CD4-positive, CD25-positive, alpha-beta regulatory T cell (primary cell): ENCODE data around the gene WDR36. TPM values are rescaled to one million over a fixed set of nuclear protein-coding genes. Genes with fewer than 3 reads are reported as not detected.
A peak's percentile ranks its signal among the peaks of the same experiment; 100 is the strongest.

Experiments used
- ATAC-seq, 2 donors: fragments of 150-1000 bp; cut with Tn5 transposase; one replicate each; pipeline ENCODE4 v1.10.0; 2021; ENCODE audit warnings: low read depth in 2 of 2, moderate number of reproducible peaks in 2 of 2, moderate library complexity in 1 of 2
- DNase-seq, 3 donors: peaks; one replicate each; pipeline versions ENCODE4 v3.0.0 to v3.0.0-alpha.2; 2012 to 2022; ENCODE audit warnings: mixed read lengths in 1 of 3
- H3K27ac ChIP-seq: one replicate; pipeline ENCODE4 v1.7.0; 2013; ENCODE audit warnings: mild to moderate bottlenecking, low read length; ENCODE audit not compliant: insufficient read depth, poor library complexity, severe bottlenecking
- H3K27me3 ChIP-seq: one replicate; pipeline ENCODE4 v1.7.0; 2013; ENCODE audit warnings: low read length; ENCODE audit not compliant: control insufficient read depth, insufficient read depth
- H3K36me3 ChIP-seq: one replicate; pipeline ENCODE4 v1.7.0; 2013; ENCODE audit warnings: mild to moderate bottlenecking, low read length, moderate library complexity; ENCODE audit not compliant: control insufficient read depth, insufficient read depth
- H3K4me1 ChIP-seq: 2 replicates; pipeline ENCODE4 v1.7.0; 2013; ENCODE audit warnings: mild to moderate bottlenecking, low read length; ENCODE audit not compliant: insufficient read depth, control insufficient read depth, poor library complexity, severe bottlenecking
- H3K4me3 ChIP-seq: one replicate; pipeline ENCODE4 v1.7.0; 2013; ENCODE audit warnings: low read depth, mild to moderate bottlenecking, low read length, moderate library complexity
- H3K9me3 ChIP-seq, 2 experiments: 1 replicate in 1 of 2; 2 replicates in 1 of 2; pipeline ENCODE4 v1.7.0; 2013; ENCODE audit warnings: low read length in 2 of 2, mild to moderate bottlenecking in 1 of 2, moderate library complexity in 1 of 2; ENCODE audit not compliant: control insufficient read depth in 2 of 2
- H3K27ac Mint-ChIP-seq, 3 donors: one replicate each; pipeline ENCODE4 v1.8.0; 2020 to 2022; ENCODE audit warnings: mild to moderate bottlenecking in 3 of 3, mixed read lengths in 3 of 3, moderate library complexity in 2 of 3
- H3K27me3 Mint-ChIP-seq: one replicate; pipeline ENCODE4 v1.8.0; 2022; ENCODE audit warnings: mild to moderate bottlenecking, mixed read lengths
- H3K36me3 Mint-ChIP-seq: one replicate; pipeline ENCODE4 v1.8.0; 2020; ENCODE audit warnings: mixed read lengths
- H3K4me1 Mint-ChIP-seq, 4 donors: one replicate each; pipeline ENCODE4 v1.8.0; 2020 to 2022; ENCODE audit warnings: mixed read lengths in 4 of 4, mild to moderate bottlenecking in 1 of 4
- H3K4me3 Mint-ChIP-seq, 4 donors: one replicate each; pipeline ENCODE4 v1.8.0; 2020 to 2022; ENCODE audit warnings: mild to moderate bottlenecking in 4 of 4, mixed read lengths in 4 of 4, moderate library complexity in 3 of 4
- H3K9me3 Mint-ChIP-seq, 7 donors: one replicate each; pipeline ENCODE4 v1.8.0; 2020 to 2022; ENCODE audit warnings: mixed read lengths in 7 of 7, mild to moderate bottlenecking in 3 of 7, moderate library complexity in 2 of 7
- polyA plus RNA-seq, 4 donors: library from polyadenylated mRNA; unstranded; fragments of 300-500 nt; fragmentation: Illumina TruSeq; gene quantifications; one replicate each; pipeline ENCODE4 v1.2.3, GENCODE V29; 2021
- total RNA-seq: library from RNA; stranded (reverse); gene quantifications from one replicate; pipeline ENCODE4 v1.2.3, GENCODE V29; 2022

WDR36 gene
- total RNA-seq (24.4 TPM), polyA plus RNA-seq (10 to 100 TPM; 15.5 to 25.5 (median 18.7) TPM)

GRCh38 chr5:111092062-111092853 lies at the start of gene WDR36:
TSS of gene WDR36 (plus strand) at chr5:111092348. CDS start at chr5:111092457, 109 bp downstream.
- peak within 1 kb of the TSS; percentile 82 to 97 (median 94) for H3K27ac Mint-ChIP-seq

GRCh38 chr5:111043712-111044506 lies 48.2 kb upstream of the WDR36 start:
- no peaks in the 10 kb centered on the region for H3K4me1 Mint-ChIP-seq
- Histone ChIP-seq H3K27me3 (no peaks in the 10 kb centered on the region), H3K4me3 (no peak overlapping the region), H3K9me3 (no peaks in the 10 kb centered on the region), H3K4me1 (no peaks in the 10 kb centered on the region), H3K27ac (no peak overlapping the region), H3K36me3 (no peaks in the 10 kb centered on the region)
- DNase-seq (no peak), ATAC-seq (no peak)
- H3K9me3 Mint-ChIP-seq, result no peaks in the 10 kb centered on the region
- no peaks in the 10 kb centered on the region for H3K36me3 Mint-ChIP-seq
- H3K27ac Mint-ChIP-seq, result no peak overlapping the region
- H3K4me3 Mint-ChIP-seq, result no peak overlapping the region
- no peaks in the 10 kb centered on the region for H3K27me3 Mint-ChIP-seq

More at GRCh38 chr5:111092062-111092853, at the start of gene WDR36:
- Histone ChIP-seq H3K36me3 (peaks cover 18% of the 10 kb centered on the region), H3K9me3 (no peaks in the 10 kb centered on the region), H3K4me3 (peak within 1 kb of the TSS; percentile 99), H3K4me1 (peaks cover 20% of the 10 kb centered on the region), H3K27me3 (no peaks in the 10 kb centered on the region), H3K27ac (peak within 1 kb of the TSS; percentile 88)
- Mint-ChIP-seq H3K9me3 (no peaks in the 10 kb centered on the region), H3K27me3 (peaks cover 5% of the 10 kb centered on the region), H3K36me3 (peaks cover 13% of the 10 kb centered on the region), H3K4me1 (peaks cover 17 to 50% (median 37%) of the 10 kb centered on the region in 4 donors), H3K4me3 (peak within 1 kb of the TSS; percentile 97 to 99 (median 98))
- ATAC-seq (peak; percentile 97), DNase-seq (peak; percentile 77 to 94 (median 89))

- Mint-ChIP-seq H3K4me1 (no peaks in the 10 kb centered on the region), H3K27me3 (peaks cover 45% of the 10 kb centered on the region), H3K27ac (no peak overlapping the region), H3K9me3 (peaks cover 0 to 9% (median 2%) of the 10 kb centered on the region in 7 donors), H3K4me3 (no peak overlapping the region), H3K36me3 (no peaks in the 10 kb centered on the region)
- Histone ChIP-seq H3K27me3 (peaks cover 15% of the 10 kb centered on the region), H3K36me3 (no peaks in the 10 kb centered on the region), H3K4me3 (no peak overlapping the region), H3K27ac (no peak overlapping the region), H3K4me1 (no peaks in the 10 kb centered on the region), H3K9me3 (no peaks in the 10 kb centered on the region)
- ATAC-seq (no peak), DNase-seq (no peak)
Measured at GRCh38 chr5:111058064-111058463, 34.1 kb upstream of the WDR36 start.

- H3K4me1 Mint-ChIP-seq, result no peaks in the 10 kb centered on the region
- no peak overlapping the region for H3K27ac Mint-ChIP-seq
- DNase-seq, result no peak
- H3K9me3 Mint-ChIP-seq, result peaks cover 0 to 7% (median 0%) of the 10 kb centered on the region in 7 donors
- H3K27me3 ChIP-seq, result peaks cover 21% of the 10 kb centered on the region
- no peak overlapping the region for H3K4me3 Mint-ChIP-seq
- H3K9me3 ChIP-seq, result no peaks in the 10 kb centered on the region
- no peak overlapping the region for H3K27ac ChIP-seq
- ATAC-seq, result no peak
- H3K4me3 ChIP-seq, result no peak overlapping the region
- H3K36me3 ChIP-seq, result no peaks in the 10 kb centered on the region
- no peaks in the 10 kb centered on the region for H3K36me3 Mint-ChIP-seq
- no peaks in the 10 kb centered on the region for H3K4me1 ChIP-seq
- peaks cover 41% of the 10 kb centered on the region for H3K27me3 Mint-ChIP-seq
Measured at GRCh38 chr5:111060169-111060568, 32.0 kb upstream of the WDR36 start.

GRCh38 chr5:111061618-111062017 lies 30.5 kb upstream of the WDR36 start:
- Histone ChIP-seq H3K4me1 (no peaks in the 10 kb centered on the region), H3K27ac (no peak overlapping the region), H3K36me3 (no peaks in the 10 kb centered on the region), H3K4me3 (no peak overlapping the region), H3K9me3 (no peaks in the 10 kb centered on the region), H3K27me3 (peaks cover 26% of the 10 kb centered on the region)
- DNase-seq (no peak), ATAC-seq (no peak)
- peaks cover 0 to 6% (median 0%) of the 10 kb centered on the region in 7 donors for H3K9me3 Mint-ChIP-seq
- no peak overlapping the region for H3K27ac Mint-ChIP-seq
- no peaks in the 10 kb centered on the region for H3K4me1 Mint-ChIP-seq
- H3K27me3 Mint-ChIP-seq, result peaks cover 44% of the 10 kb centered on the region
- no peaks in the 10 kb centered on the region for H3K36me3 Mint-ChIP-seq
- no peak overlapping the region for H3K4me3 Mint-ChIP-seq

- H3K27ac Mint-ChIP-seq, result no peak overlapping the region
- H3K4me1 Mint-ChIP-seq, result no peaks in the 10 kb centered on the region
- H3K36me3 Mint-ChIP-seq, result no peaks in the 10 kb centered on the region
- Histone ChIP-seq H3K4me3 (no peak overlapping the region), H3K36me3 (no peaks in the 10 kb centered on the region), H3K9me3 (peaks cover 0 to 3% of the 10 kb centered on the region in 2 experiments), H3K27ac (no peak overlapping the region), H3K4me1 (no peaks in the 10 kb centered on the region), H3K27me3 (peaks cover 36% of the 10 kb centered on the region)
- DNase-seq (peak in 1 of 3 donors; percentile 16), ATAC-seq (no peak)
- H3K4me3 Mint-ChIP-seq, result no peak overlapping the region
- H3K27me3 Mint-ChIP-seq, result peaks cover 55% of the 10 kb centered on the region
- peaks cover 0 to 2% (median 0%) of the 10 kb centered on the region in 7 donors for H3K9me3 Mint-ChIP-seq
Measured at GRCh38 chr5:111063709-111064322, 28.3 kb upstream of the WDR36 start.

- no peaks in the 10 kb centered on the region for H3K9me3 Mint-ChIP-seq
- H3K4me3 ChIP-seq, result no peak overlapping the region
- H3K27ac ChIP-seq, result no peak overlapping the region
- H3K27ac Mint-ChIP-seq, result no peak overlapping the region
- H3K36me3 ChIP-seq, result no peaks in the 10 kb centered on the region
- H3K27me3 ChIP-seq, result peaks cover 48% of the 10 kb centered on the region
- DNase-seq (no peak), ATAC-seq (no peak)
- peaks cover 0 to 7% (median 5%) of the 10 kb centered on the region in 4 donors for H3K4me1 Mint-ChIP-seq
- no peaks in the 10 kb centered on the region for H3K36me3 Mint-ChIP-seq
- H3K4me1 ChIP-seq, result peaks cover 7% of the 10 kb centered on the region
- H3K4me3 Mint-ChIP-seq, result peak overlapping the region in 1 of 4 donors; percentile 12
- peaks cover 77% of the 10 kb centered on the region for H3K27me3 Mint-ChIP-seq
- peaks cover 0 to 3% of the 10 kb centered on the region in 2 experiments for H3K9me3 ChIP-seq
Measured at GRCh38 chr5:111066261-111066938, 25.7 kb upstream of the WDR36 start.
